ENCODE results near the gene GFOD2.

GFOD2 gene

GRCh38 chr16:67731071-67731752 is 12.1 kb upstream of the GFOD2 start:
- DNase-seq = no peak

GRCh38 chr16:67730326-67730725 is 11.2 kb upstream of the GFOD2 start:
- no peak for DNase-seq

- no peak for DNase-seq
Observed at GRCh38 chr16:67729636-67730248, 10.6 kb upstream of the GFOD2 start.

GRCh38 chr16:67727521-67728485 is 8.7 kb upstream of the GFOD2 start:
- DNase-seq = no peak

- DNase-seq = no peak
Observed at GRCh38 chr16:67726106-67727034, 7.3 kb upstream of the GFOD2 start.

- DNase-seq = no peak
Observed at GRCh38 chr16:67723911-67724305, 4.8 kb upstream of the GFOD2 start.

GRCh38 chr16:67723151-67723910 is 4.2 kb upstream of the GFOD2 start:
- DNase-seq = no peak

GRCh38 chr16:67720236-67720635 is 1.1 kb upstream of the GFOD2 start:
- DNase-seq = no peak

- DNase-seq = peak; percentile 45 to 51
Observed at GRCh38 chr16:67719778-67720144, 645 bp upstream of the GFOD2 start.

GRCh38 chr16:67718668-67719047 is 458 bp downstream of the GFOD2 start:
- no peak for DNase-seq

GRCh38 chr16:67716097-67716496 is 3.0 kb downstream of the GFOD2 start:
- no peak for DNase-seq

GRCh38 chr16:67714522-67714921 is 4.6 kb downstream of the GFOD2 start:
- no peak for DNase-seq

- no peak for DNase-seq
Observed at GRCh38 chr16:67713647-67714273, 5.4 kb downstream of the GFOD2 start.

- DNase-seq = no peak
Observed at GRCh38 chr16:67710607-67711006, 8.5 kb downstream of the GFOD2 start.

- no peak for DNase-seq
Observed at GRCh38 chr16:67709050-67709449, 10.1 kb downstream of the GFOD2 start.

GRCh38 chr16:67708368-67708771 is 10.7 kb downstream of the GFOD2 start:
- DNase-seq = no peak

GRCh38 chr16:67707790-67708189 is 11.3 kb downstream of the GFOD2 start:
- peak in 1 of 2 donors; percentile 18 for DNase-seq

- DNase-seq = no peak
Observed at GRCh38 chr16:67707210-67707609, 11.9 kb downstream of the GFOD2 start.

- DNase-seq = peak in 1 of 2 donors; percentile 18
Observed at GRCh38 chr16:67704110-67704509, 15.0 kb downstream of the GFOD2 start.

GRCh38 chr16:67703626-67704025 is 15.5 kb downstream of the GFOD2 start:
- no peak for DNase-seq

GRCh38 chr16:67702130-67702529 is 17.0 kb downstream of the GFOD2 start:
- DNase-seq = no peak
